ENCODE data around the gene LDLRAD3. TPM values are rescaled to one million over a fixed set of nuclear protein-coding genes. Genes with fewer than 3 reads are reported as not detected.
A peak's percentile ranks its signal among the peaks of the same experiment; 100 is the strongest.

The LDLRAD3 gene
- total and polyA plus RNA-seq, 4 donors: 2.2 to 14.3 (median 9.9) TPM

DNA sequence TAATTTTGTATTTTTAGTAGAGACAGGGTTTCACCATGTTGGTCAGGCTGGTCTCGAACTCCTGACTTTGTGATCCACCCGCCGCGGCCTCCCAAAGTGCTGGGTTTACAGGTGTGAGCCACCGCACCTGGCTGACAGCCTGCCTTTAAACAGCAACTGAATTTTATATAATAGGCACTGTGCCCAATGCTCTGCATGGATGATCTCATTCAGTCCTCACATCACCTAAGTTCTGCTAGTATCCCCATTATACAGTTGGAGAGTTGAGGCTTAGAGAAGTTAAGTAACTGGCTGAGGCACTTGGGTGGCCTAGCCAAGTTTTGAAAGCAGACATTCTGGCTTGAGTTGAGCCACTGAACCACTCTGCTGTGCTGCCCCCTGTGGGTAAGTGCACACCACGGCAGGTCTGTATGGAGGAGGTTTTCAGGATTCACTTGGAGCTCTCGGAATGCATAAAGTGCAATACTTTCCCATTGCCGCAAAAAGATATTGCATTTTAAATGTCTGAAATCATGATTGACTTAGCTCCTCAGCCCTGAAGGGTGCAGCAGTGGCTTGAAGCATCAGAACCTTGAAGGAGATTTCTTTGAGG is 112.4 kb downstream of the LDLRAD3 start:
- no peak overlapping the region for H3K27ac ChIP-seq (ENCODE audit: low read depth in 1 of 2, low read length in 1 of 2)
- no peaks in the 10 kb centered on the region for H3K27me3 ChIP-seq (ENCODE audit: control insufficient read depth in 3 of 3, insufficient read depth in 3 of 3, low read length in 2 of 3)
- H3K36me3 ChIP-seq (ENCODE audit: control insufficient read depth in 4 of 4, insufficient read depth in 4 of 4, low read length in 4 of 4): no peaks in the 10 kb centered on the region
- H3K9me3 ChIP-seq (ENCODE audit: control insufficient read depth in 4 of 4, insufficient read depth in 3 of 4, low read length in 3 of 4): peaks cover 0 to 7% (median 4%) of the 10 kb centered on the region in 4 donors
- H3K4me3 ChIP-seq: no peak overlapping the region
- DNase-seq (peak; percentile 38 to 48 (median 44)), ATAC-seq (ENCODE audit: insufficient read depth, low FRiP score) (no peak)
- 90 to 93% methylated on average over 8 of the region's 8 CpGs for WGBS, 2 donors
- H3K4me1 ChIP-seq (ENCODE audit: control insufficient read depth in 5 of 5, insufficient read depth in 5 of 5, low read length in 5 of 5): peaks cover 0 to 12% (median 3%) of the 10 kb centered on the region in 5 donors
- TF ChIP-seq, protein P1, sequence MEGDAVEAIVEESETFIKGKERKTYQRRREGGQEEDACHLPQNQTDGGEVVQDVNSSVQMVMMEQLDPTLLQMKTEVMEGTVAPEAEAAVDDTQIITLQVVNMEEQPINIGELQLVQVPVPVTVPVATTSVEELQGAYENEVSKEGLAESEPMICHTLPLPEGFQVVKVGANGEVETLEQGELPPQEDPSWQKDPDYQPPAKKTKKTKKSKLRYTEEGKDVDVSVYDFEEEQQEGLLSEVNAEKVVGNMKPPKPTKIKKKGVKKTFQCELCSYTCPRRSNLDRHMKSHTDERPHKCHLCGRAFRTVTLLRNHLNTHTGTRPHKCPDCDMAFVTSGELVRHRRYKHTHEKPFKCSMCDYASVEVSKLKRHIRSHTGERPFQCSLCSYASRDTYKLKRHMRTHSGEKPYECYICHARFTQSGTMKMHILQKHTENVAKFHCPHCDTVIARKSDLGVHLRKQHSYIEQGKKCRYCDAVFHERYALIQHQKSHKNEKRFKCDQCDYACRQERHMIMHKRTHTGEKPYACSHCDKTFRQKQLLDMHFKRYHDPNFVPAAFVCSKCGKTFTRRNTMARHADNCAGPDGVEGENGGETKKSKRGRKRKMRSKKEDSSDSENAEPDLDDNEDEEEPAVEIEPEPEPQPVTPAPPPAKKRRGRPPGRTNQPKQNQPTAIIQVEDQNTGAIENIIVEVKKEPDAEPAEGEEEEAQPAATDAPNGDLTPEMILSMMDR (IDR thresholded peaks at IDR 0.05; ENCODE audit: control extremely low read depth, extremely low read depth): no peak
- H3K9ac ChIP-seq (ENCODE audit: insufficient read depth in 1 of 2, low read length in 2 of 2): no peak overlapping the region

DNA sequence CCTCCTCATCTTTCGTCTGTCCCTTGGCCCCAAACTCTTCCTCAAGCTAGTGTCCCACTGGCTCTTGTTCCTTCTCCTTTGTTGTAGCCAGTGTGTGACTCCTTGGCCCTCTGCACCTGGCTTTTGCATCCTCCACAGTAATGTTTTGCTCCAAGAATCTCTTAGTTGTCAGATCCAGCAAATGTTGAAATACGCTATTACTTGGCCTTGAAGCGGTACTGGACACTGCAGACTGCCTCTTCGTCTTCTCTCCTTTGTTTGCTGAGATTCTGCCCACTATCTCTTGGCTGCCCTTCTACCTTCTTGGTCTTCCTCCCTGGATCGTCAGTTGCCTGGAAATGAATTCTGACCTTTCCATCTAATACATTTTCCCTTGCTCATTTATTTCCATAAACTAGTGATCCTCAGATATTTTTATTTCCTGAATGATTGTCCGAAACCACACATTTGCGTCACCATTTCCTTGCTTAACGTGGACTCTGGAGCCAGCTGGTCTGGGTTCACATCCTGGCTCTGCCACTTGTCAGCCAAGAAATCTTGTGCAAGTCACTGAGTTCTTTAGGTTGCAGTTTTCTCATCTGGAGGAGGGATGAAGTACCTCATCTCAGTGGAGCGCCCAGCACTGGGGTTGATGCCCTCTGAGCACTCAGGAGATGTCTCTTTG is 113.6 kb downstream of the LDLRAD3 start:
- H3K9me3 ChIP-seq (ENCODE audit: control insufficient read depth in 4 of 4, insufficient read depth in 3 of 4, low read length in 3 of 4): peaks cover 0 to 7% (median 4%) of the 10 kb centered on the region in 4 donors
- TF ChIP-seq, protein P1 (IDR thresholded peaks at IDR 0.05; ENCODE audit: control extremely low read depth, extremely low read depth): no peak
- no peaks in the 10 kb centered on the region for H3K36me3 ChIP-seq (ENCODE audit: control insufficient read depth in 4 of 4, insufficient read depth in 4 of 4, low read length in 4 of 4)
- ATAC-seq (ENCODE audit: insufficient read depth, low FRiP score) (peak; percentile 42), DNase-seq (no peak)
- no peak overlapping the region for H3K27ac ChIP-seq (ENCODE audit: low read depth in 1 of 2, low read length in 1 of 2)
- no peak overlapping the region for H3K9ac ChIP-seq (ENCODE audit: insufficient read depth in 1 of 2, low read length in 2 of 2)
- peaks cover 0 to 12% (median 3%) of the 10 kb centered on the region in 5 donors for H3K4me1 ChIP-seq (ENCODE audit: control insufficient read depth in 5 of 5, insufficient read depth in 5 of 5, low read length in 5 of 5)
- H3K4me3 ChIP-seq: no peak overlapping the region
- H3K27me3 ChIP-seq (ENCODE audit: control insufficient read depth in 3 of 3, insufficient read depth in 3 of 3, low read length in 2 of 3): no peaks in the 10 kb centered on the region
- WGBS, 2 donors: 58 to 68% methylated on average over 9 of the region's 9 CpGs

DNA sequence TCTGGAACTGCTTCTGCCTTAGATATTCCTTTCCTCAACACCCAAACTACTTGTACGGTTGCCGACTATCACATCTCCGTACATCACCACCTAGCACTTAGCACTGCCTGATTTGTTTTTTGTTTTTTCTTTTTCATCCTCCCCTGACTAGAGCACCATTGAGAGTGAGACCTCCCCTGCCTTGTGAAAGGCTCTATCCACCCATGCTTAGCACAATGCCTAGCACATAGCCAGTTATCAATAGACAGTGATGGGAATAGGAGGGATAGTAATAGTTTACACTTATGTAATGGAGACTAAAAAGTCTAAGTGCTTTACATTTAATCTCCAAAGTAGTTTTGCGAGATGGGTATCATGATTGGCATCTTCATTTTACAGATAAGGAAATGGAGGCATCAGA is 115.8 kb downstream of the LDLRAD3 start:
- TF ChIP-seq, protein P1 (IDR thresholded peaks at IDR 0.05; ENCODE audit: control extremely low read depth, extremely low read depth): no peak
- no peaks in the 10 kb centered on the region for H3K27me3 ChIP-seq (ENCODE audit: control insufficient read depth in 3 of 3, insufficient read depth in 3 of 3, low read length in 2 of 3)
- peaks cover 0 to 7% (median 5%) of the 10 kb centered on the region in 4 donors for H3K9me3 ChIP-seq (ENCODE audit: control insufficient read depth in 4 of 4, insufficient read depth in 3 of 4, low read length in 3 of 4)
- H3K9ac ChIP-seq (ENCODE audit: insufficient read depth in 1 of 2, low read length in 2 of 2): no peak overlapping the region
- ATAC-seq (ENCODE audit: insufficient read depth, low FRiP score) (no peak), DNase-seq (no peak)
- H3K27ac ChIP-seq (ENCODE audit: low read depth in 1 of 2, low read length in 1 of 2): no peak overlapping the region
- H3K4me1 ChIP-seq (ENCODE audit: control insufficient read depth in 5 of 5, insufficient read depth in 5 of 5, low read length in 5 of 5): peaks cover 0 to 3% (median 0%) of the 10 kb centered on the region in 5 donors
- WGBS, 2 donors: 97 to 98% methylated on average over 4 of the region's 4 CpGs
- no peaks in the 10 kb centered on the region for H3K36me3 ChIP-seq (ENCODE audit: control insufficient read depth in 4 of 4, insufficient read depth in 4 of 4, low read length in 4 of 4)
- no peak overlapping the region for H3K4me3 ChIP-seq

Measured in lung (tissue), 12 donors.